HepG2 (cell line): ENCODE data around the gene PCYT2. TPM values are rescaled to one million over a fixed set of nuclear protein-coding genes. Genes with fewer than 3 reads are reported as not detected.

ENCODE experiments used
- GPN1 ChIP-seq: sonication (generic); formaldehyde crosslinking; IDR thresholded peaks from 2 replicates; pipeline ENCODE4 v1.5.1; 2020; ENCODE audit warnings: missing genetic modification reagents, borderline replicate concordance
- HCFC1 ChIP-seq: fragments of 150-350 bp; IDR thresholded peaks from 2 replicates; pipeline ENCODE4 v1.6.1; 2014; ENCODE audit warnings: low read depth, low read length
- HMG20B ChIP-seq: conservative IDR thresholded peaks from 2 replicates; pipeline ENCODE4 v1.6.1; 2016; ENCODE audit warnings: missing genetic modification reagents, missing compliant biosample characterization
- HNRNPUL1 ChIP-seq: fragments of 200-400 bp; formaldehyde crosslinking; IDR thresholded peaks from 2 replicates; pipeline ENCODE4 v1.6.1; 2017; ENCODE audit warnings: low read depth, mild to moderate bottlenecking, low read length, moderate library complexity
- HOXA3 ChIP-seq: sonication (generic); formaldehyde crosslinking; IDR thresholded peaks from 2 replicates; pipeline ENCODE4 v1.5.0; 2020; ENCODE audit warnings: missing genetic modification reagents
- JUNB ChIP-seq: sonication (generic); formaldehyde crosslinking; IDR thresholded peaks from 2 replicates; pipeline ENCODE4 v1.8.0; 2022; ENCODE audit warnings: missing genetic modification reagents, mild to moderate bottlenecking, borderline replicate concordance
- MBD4 ChIP-seq: IDR thresholded peaks from 2 replicates; pipeline ENCODE4 v1.6.1; 2012; ENCODE audit warnings: low read length, inconsistent platforms, borderline replicate concordance
- POLR2A ChIP-seq, 2 experiments: IDR thresholded peaks; 2 replicates each; pipeline ENCODE4 v1.6.1; 2011; ENCODE audit warnings: low read depth in 2 of 2, low read length in 2 of 2, mild to moderate bottlenecking in 1 of 2, moderate library complexity in 1 of 2; ENCODE audit not compliant: insufficient read depth in 1 of 2
- XBP1 ChIP-seq: sonication (generic); formaldehyde crosslinking; IDR thresholded peaks from 2 replicates; pipeline ENCODE4 v1.5.0; 2020; ENCODE audit warnings: missing genetic modification reagents
- ZNF264 ChIP-seq: sonication (generic); formaldehyde crosslinking; IDR thresholded peaks from 2 replicates; pipeline ENCODE4 v1.4.0; 2020; ENCODE audit warnings: missing genetic modification reagents
- ZNF30 ChIP-seq: sonication (generic); formaldehyde crosslinking; IDR thresholded peaks from 2 replicates; pipeline ENCODE4 v1.5.0; 2020; ENCODE audit warnings: mild to moderate bottlenecking, missing genetic modification reagents
- ZNF558 ChIP-seq: sonication (generic); formaldehyde crosslinking; IDR thresholded peaks from 2 replicates; pipeline ENCODE4 v1.9.0; 2022; ENCODE audit warnings: mild to moderate bottlenecking, missing genetic modification reagents, borderline replicate concordance
- ZNF75D ChIP-seq: sonication (generic); formaldehyde crosslinking; IDR thresholded peaks from 2 replicates; pipeline ENCODE4 v1.8.1; 2023; ENCODE audit warnings: missing genetic modification reagents, mild to moderate bottlenecking, borderline replicate concordance
- ZNF83 ChIP-seq: sonication (generic); formaldehyde crosslinking; IDR thresholded peaks from 2 replicates; pipeline ENCODE4 v1.4.0; 2020; ENCODE audit warnings: missing genetic modification reagents, mild to moderate bottlenecking, borderline replicate concordance
- polyA plus RNA-seq, 8 experiments: library from polyadenylated mRNA; depleted of rRNA in 3 of 8; stranded (reverse) in 7 of 8; unstranded in 1 of 8; fragments of >200 nt; fragmentation: Illumina TruSeq in 4 of 8; extraction: Trizol in 4 of 8; gene quantifications; 2 replicates each; pipeline versions ENCODE4 v1.2.1 to v1.2.3, GENCODE V29; 2011 to 2016; ENCODE audit warnings: low read depth in 4 of 8, missing spikeins in 1 of 8, mixed read lengths in 1 of 8; ENCODE audit not compliant: insufficient read depth in 1 of 8
- total RNA-seq, 5 experiments: library from RNA; depleted of rRNA; stranded (reverse); fragments of >200 nt; fragmentation: Illumina TruSeq; extraction: Trizol; gene quantifications; 2 replicates each; pipeline ENCODE4 v1.2.3, GENCODE V29; 2016; ENCODE audit warnings: low read depth in 1 of 5
- TF ChIP-seq, protein P1 (sequence below): IDR thresholded peaks from 2 replicates; pipeline ENCODE4 v1.6.1; 2016; ENCODE audit warnings: low read depth, missing genetic modification reagents, missing compliant biosample characterization
- TF ChIP-seq, protein P2 (sequence below): sonication (generic); formaldehyde crosslinking; IDR thresholded peaks from 2 replicates; pipeline ENCODE4 v1.5.0; 2020; ENCODE audit warnings: missing genetic modification reagents
- TF ChIP-seq, protein P3 (sequence below): sonication (generic); formaldehyde crosslinking; IDR thresholded peaks from 2 replicates; pipeline ENCODE4 v1.4.0; 2020; ENCODE audit warnings: missing genetic modification reagents
- TF ChIP-seq, protein P4 (sequence below): sonication (generic); formaldehyde crosslinking; conservative IDR thresholded peaks from 2 replicates; pipeline ENCODE4 v1.8.0; 2022; ENCODE audit warnings: low read depth, missing genetic modification reagents
- TF ChIP-seq, protein P5 (sequence below): IDR thresholded peaks from 2 replicates; pipeline ENCODE4 v1.6.1; 2016
- TF ChIP-seq, protein P6 (sequence below): IDR thresholded peaks from 2 replicates; pipeline ENCODE4 v1.6.1; 2012; ENCODE audit warnings: inconsistent platforms

Gene PCYT2
- total and polyA plus RNA-seq, 2 of the 13 experiments (the other 11 are each of a cell fraction or from before 2014, with no cell fraction given), result 147 to 297 TPM

DNA sequence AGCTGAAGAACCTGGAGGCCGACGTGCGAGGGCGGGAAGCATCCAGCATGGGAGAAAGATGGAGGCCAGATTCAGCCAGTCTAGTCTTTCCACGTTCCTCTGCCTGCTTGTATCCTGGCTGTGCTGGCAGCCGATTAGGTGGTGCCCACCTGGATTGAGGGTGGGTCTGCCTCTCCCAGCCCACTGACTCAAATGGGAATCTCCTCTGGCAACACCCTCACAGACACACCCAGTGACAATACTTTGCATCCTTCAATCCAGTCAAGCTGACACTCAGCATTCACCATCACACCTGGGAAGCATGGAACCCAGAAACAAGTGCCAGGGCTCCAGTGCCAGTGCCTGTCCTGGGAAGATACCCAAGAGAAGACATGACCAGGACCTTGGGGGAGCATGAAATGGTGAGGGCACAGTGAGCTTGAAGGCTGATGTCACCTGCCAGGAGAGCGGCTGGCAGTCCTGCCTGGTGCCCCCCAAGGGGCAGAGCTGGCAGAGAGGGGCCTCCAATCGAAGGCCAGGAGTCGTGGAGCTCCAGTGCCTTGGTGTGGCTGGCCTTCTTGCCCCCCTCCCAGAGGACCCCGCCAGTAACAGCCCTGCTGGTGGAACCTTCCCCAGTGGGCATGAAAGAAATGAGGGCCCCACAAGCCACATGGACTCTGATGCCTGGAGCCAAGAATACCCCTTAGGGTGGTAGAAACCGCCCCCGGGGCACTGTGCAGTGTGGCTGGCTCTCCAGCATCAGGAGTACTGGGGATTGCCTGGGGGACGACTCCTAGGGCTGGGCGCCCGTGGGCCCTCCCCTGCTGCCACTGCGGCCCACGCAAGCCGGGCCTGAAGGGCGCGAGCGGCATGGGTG is 9.8 kb downstream of the PCYT2 start (continued):
- TF ChIP-seq, protein P1, sequence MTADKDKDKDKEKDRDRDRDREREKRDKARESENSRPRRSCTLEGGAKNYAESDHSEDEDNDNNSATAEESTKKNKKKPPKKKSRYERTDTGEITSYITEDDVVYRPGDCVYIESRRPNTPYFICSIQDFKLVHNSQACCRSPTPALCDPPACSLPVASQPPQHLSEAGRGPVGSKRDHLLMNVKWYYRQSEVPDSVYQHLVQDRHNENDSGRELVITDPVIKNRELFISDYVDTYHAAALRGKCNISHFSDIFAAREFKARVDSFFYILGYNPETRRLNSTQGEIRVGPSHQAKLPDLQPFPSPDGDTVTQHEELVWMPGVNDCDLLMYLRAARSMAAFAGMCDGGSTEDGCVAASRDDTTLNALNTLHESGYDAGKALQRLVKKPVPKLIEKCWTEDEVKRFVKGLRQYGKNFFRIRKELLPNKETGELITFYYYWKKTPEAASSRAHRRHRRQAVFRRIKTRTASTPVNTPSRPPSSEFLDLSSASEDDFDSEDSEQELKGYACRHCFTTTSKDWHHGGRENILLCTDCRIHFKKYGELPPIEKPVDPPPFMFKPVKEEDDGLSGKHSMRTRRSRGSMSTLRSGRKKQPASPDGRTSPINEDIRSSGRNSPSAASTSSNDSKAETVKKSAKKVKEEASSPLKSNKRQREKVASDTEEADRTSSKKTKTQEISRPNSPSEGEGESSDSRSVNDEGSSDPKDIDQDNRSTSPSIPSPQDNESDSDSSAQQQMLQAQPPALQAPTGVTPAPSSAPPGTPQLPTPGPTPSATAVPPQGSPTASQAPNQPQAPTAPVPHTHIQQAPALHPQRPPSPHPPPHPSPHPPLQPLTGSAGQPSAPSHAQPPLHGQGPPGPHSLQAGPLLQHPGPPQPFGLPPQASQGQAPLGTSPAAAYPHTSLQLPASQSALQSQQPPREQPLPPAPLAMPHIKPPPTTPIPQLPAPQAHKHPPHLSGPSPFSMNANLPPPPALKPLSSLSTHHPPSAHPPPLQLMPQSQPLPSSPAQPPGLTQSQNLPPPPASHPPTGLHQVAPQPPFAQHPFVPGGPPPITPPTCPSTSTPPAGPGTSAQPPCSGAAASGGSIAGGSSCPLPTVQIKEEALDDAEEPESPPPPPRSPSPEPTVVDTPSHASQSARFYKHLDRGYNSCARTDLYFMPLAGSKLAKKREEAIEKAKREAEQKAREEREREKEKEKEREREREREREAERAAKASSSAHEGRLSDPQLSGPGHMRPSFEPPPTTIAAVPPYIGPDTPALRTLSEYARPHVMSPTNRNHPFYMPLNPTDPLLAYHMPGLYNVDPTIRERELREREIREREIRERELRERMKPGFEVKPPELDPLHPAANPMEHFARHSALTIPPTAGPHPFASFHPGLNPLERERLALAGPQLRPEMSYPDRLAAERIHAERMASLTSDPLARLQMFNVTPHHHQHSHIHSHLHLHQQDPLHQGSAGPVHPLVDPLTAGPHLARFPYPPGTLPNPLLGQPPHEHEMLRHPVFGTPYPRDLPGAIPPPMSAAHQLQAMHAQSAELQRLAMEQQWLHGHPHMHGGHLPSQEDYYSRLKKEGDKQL (CRISPR knock-in tag), result no peak
- TF ChIP-seq GPN1 (CRISPR knock-in tag) (no peak), ZNF83 (CRISPR knock-in tag) (no peak), XBP1 (CRISPR knock-in tag) (no peak), ZNF75D (CRISPR knock-in tag) (no peak), POLR2A (IDR thresholded peaks at IDR 0.05; ENCODE audit: insufficient read depth in 1 of 2, low read depth in 2 of 2, low read length in 2 of 2) (peak in 1 of 2 experiments; percentile 54; a peak in 2 of 4 replicates), ZNF264 (no peak), ZNF558 (no peak), JUNB (CRISPR knock-in tag) (no peak), HNRNPUL1 (no peak), HMG20B (CRISPR knock-in tag) (no peak), HOXA3 (CRISPR knock-in tag) (no peak), ZNF30 (0 out of 2 replicates have a peak, but pooled peaks have one; percentile 27), MBD4 (0 out of 2 replicates have a peak, but pooled peaks have one; percentile 36), HCFC1 (no peak)
- TF ChIP-seq, protein P2, sequence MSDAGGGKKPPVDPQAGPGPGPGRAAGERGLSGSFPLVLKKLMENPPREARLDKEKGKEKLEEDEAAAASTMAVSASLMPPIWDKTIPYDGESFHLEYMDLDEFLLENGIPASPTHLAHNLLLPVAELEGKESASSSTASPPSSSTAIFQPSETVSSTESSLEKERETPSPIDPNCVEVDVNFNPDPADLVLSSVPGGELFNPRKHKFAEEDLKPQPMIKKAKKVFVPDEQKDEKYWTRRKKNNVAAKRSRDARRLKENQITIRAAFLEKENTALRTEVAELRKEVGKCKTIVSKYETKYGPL (CRISPR knock-in tag), result no peak
- TF ChIP-seq, protein P3, sequence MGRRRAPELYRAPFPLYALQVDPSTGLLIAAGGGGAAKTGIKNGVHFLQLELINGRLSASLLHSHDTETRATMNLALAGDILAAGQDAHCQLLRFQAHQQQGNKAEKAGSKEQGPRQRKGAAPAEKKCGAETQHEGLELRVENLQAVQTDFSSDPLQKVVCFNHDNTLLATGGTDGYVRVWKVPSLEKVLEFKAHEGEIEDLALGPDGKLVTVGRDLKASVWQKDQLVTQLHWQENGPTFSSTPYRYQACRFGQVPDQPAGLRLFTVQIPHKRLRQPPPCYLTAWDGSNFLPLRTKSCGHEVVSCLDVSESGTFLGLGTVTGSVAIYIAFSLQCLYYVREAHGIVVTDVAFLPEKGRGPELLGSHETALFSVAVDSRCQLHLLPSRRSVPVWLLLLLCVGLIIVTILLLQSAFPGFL, result no peak
- TF ChIP-seq, protein P4, sequence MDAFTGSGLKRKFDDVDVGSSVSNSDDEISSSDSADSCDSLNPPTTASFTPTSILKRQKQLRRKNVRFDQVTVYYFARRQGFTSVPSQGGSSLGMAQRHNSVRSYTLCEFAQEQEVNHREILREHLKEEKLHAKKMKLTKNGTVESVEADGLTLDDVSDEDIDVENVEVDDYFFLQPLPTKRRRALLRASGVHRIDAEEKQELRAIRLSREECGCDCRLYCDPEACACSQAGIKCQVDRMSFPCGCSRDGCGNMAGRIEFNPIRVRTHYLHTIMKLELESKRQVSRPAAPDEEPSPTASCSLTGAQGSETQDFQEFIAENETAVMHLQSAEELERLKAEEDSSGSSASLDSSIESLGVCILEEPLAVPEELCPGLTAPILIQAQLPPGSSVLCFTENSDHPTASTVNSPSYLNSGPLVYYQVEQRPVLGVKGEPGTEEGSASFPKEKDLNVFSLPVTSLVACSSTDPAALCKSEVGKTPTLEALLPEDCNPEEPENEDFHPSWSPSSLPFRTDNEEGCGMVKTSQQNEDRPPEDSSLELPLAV (CRISPR knock-in tag), result no peak
- TF ChIP-seq, protein P5, sequence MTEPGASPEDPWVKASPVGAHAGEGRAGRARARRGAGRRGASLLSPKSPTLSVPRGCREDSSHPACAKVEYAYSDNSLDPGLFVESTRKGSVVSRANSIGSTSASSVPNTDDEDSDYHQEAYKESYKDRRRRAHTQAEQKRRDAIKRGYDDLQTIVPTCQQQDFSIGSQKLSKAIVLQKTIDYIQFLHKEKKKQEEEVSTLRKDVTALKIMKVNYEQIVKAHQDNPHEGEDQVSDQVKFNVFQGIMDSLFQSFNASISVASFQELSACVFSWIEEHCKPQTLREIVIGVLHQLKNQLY (CRISPR knock-in tag), result no peak
- TF ChIP-seq, protein P6, sequence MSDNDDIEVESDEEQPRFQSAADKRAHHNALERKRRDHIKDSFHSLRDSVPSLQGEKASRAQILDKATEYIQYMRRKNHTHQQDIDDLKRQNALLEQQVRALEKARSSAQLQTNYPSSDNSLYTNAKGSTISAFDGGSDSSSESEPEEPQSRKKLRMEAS, result no peak; the same call in 1 of the 2 replicates
